GM23338 (cell line): ENCODE data around the gene PNPLA8. TPM values are rescaled to one million over a fixed set of nuclear protein-coding genes. Genes with fewer than 3 reads are reported as not detected.

Experiments used
- CREB1 ChIP-seq: fragments of 250-450 bp; sonication (Bioruptor Pico); IDR thresholded peaks from 2 replicates; pipeline ENCODE4 v1.5.0; 2020; ENCODE audit warnings: low read depth, mild to moderate bottlenecking, moderate library complexity
- CTCF ChIP-seq, 2 experiments: fragments of 200-600 bp in 1 of 2; sonication (generic) in 1 of 2; conservative IDR thresholded peaks; 2 replicates each; pipeline versions ENCODE4 v1.5.1 to v1.6.1; 2016 to 2017; ENCODE audit warnings: antibody characterized with exemption in 2 of 2, low read depth in 2 of 2, mild to moderate bottlenecking in 2 of 2, moderate library complexity in 1 of 2
- EZH2phosphoT487 ChIP-seq: fragments of 200-600 bp; sonication (generic); IDR thresholded peaks from one replicate; pipeline ENCODE4 v1.8.1; 2018; ENCODE audit warnings: antibody characterized with exemption; ENCODE audit not compliant: unreplicated experiment
- NANOG ChIP-seq: IDR thresholded peaks from 2 replicates; pipeline ENCODE4 v1.6.1; 2016; ENCODE audit warnings: antibody characterized with exemption, borderline replicate concordance
- POLR2AphosphoS5 ChIP-seq: IDR thresholded peaks from 2 replicates; pipeline ENCODE4 v1.6.1; 2016; ENCODE audit warnings: antibody characterized with exemption, low read depth
- STAT1 ChIP-seq: IDR thresholded peaks from one replicate; pipeline ENCODE4 v1.6.1; 2016; ENCODE audit warnings: antibody characterized with exemption; ENCODE audit not compliant: unreplicated experiment
- ZNF114 ChIP-seq: fragments of 250-450 bp; sonication (Bioruptor Pico); IDR thresholded peaks from 2 replicates; pipeline ENCODE4 v1.5.0; 2020; ENCODE audit warnings: mild to moderate bottlenecking, moderate library complexity
- ZNF331 ChIP-seq: fragments of 250-450 bp; sonication (Bioruptor Pico); IDR thresholded peaks from 2 replicates; pipeline ENCODE4 v1.5.0; 2020; ENCODE audit warnings: low read depth, mild to moderate bottlenecking, moderate library complexity
- polyA plus RNA-seq: library from polyadenylated mRNA; unstranded; fragments of >200 nt; fragmentation: Nextera tagmentation; extraction: Ambion mirVana; gene quantifications from 2 replicates; pipeline ENCODE4 v1.2.1, GENCODE V29; 2016
- total RNA-seq: library from RNA; depleted of rRNA; stranded (reverse); fragments of >200 nt; shearing (Covaris generic); gene quantifications from 2 replicates; pipeline ENCODE4 v1.2.3, GENCODE V29; 2014
- TF ChIP-seq, protein P1 (sequence below): fragments of 250-450 bp; sonication (Bioruptor Pico); IDR thresholded peaks from 2 replicates; pipeline ENCODE4 v1.5.0; 2020; ENCODE audit warnings: mild to moderate bottlenecking, moderate library complexity
- TF ChIP-seq, protein P2 (sequence below): IDR thresholded peaks from 2 replicates; pipeline ENCODE4 v1.6.1; 2016; ENCODE audit warnings: antibody characterized with exemption

PNPLA8 gene
- total and polyA plus RNA-seq, 2 experiments from 2014 or later: 12.5 to 13.6 TPM

GRCh38 chr7:108569381-108570145 is 43.6 kb upstream of the PNPLA8 start, which contains the start of the genes DNAJB9 and THAP5 (continued):
- TF ChIP-seq, protein P1, sequence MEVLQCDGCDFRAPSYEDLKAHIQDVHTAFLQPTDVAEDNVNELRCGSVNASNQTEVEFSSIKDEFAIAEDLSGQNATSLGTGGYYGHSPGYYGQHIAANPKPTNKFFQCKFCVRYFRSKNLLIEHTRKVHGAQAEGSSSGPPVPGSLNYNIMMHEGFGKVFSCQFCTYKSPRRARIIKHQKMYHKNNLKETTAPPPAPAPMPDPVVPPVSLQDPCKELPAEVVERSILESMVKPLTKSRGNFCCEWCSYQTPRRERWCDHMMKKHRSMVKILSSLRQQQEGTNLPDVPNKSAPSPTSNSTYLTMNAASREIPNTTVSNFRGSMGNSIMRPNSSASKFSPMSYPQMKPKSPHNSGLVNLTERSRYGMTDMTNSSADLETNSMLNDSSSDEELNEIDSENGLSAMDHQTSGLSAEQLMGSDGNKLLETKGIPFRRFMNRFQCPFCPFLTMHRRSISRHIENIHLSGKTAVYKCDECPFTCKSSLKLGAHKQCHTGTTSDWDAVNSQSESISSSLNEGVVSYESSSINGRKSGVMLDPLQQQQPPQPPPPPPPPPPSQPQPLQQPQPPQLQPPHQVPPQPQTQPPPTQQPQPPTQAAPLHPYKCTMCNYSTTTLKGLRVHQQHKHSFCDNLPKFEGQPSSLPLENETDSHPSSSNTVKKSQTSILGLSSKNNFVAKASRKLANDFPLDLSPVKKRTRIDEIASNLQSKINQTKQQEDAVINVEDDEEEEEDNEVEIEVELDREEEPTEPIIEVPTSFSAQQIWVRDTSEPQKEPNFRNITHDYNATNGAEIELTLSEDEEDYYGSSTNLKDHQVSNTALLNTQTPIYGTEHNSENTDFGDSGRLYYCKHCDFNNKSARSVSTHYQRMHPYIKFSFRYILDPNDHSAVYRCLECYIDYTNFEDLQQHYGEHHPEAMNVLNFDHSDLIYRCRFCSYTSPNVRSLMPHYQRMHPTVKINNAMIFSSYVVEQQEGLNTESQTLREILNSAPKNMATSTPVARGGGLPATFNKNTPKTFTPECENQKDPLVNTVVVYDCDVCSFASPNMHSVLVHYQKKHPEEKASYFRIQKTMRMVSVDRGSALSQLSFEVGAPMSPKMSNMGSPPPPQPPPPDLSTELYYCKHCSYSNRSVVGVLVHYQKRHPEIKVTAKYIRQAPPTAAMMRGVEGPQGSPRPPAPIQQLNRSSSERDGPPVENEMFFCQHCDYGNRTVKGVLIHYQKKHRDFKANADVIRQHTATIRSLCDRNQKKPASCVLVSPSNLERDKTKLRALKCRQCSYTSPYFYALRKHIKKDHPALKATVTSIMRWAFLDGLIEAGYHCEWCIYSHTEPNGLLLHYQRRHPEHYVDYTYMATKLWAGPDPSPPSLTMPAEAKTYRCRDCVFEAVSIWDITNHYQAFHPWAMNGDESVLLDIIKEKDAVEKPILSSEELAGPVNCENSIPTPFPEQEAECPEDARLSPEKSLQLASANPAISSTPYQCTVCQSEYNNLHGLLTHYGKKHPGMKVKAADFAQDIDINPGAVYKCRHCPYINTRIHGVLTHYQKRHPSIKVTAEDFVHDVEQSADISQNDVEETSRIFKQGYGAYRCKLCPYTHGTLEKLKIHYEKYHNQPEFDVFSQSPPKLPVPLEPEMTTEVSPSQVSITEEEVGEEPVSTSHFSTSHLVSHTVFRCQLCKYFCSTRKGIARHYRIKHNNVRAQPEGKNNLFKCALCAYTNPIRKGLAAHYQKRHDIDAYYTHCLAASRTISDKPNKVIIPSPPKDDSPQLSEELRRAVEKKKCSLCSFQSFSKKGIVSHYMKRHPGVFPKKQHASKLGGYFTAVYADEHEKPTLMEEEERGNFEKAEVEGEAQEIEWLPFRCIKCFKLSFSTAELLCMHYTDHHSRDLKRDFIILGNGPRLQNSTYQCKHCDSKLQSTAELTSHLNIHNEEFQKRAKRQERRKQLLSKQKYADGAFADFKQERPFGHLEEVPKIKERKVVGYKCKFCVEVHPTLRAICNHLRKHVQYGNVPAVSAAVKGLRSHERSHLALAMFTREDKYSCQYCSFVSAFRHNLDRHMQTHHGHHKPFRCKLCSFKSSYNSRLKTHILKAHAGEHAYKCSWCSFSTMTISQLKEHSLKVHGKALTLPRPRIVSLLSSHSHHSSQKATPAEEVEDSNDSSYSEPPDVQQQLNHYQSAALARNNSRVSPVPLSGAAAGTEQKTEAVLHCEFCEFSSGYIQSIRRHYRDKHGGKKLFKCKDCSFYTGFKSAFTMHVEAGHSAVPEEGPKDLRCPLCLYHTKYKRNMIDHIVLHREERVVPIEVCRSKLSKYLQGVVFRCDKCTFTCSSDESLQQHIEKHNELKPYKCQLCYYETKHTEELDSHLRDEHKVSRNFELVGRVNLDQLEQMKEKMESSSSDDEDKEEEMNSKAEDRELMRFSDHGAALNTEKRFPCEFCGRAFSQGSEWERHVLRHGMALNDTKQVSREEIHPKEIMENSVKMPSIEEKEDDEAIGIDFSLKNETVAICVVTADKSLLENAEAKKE (CRISPR knock-in tag): no peak
- no peak for TF ChIP-seq NANOG
- peak; percentile 96 for TF ChIP-seq POLR2AphosphoS5
- no peak for TF ChIP-seq ZNF114 (CRISPR knock-in tag)
- TF ChIP-seq, protein P2, sequence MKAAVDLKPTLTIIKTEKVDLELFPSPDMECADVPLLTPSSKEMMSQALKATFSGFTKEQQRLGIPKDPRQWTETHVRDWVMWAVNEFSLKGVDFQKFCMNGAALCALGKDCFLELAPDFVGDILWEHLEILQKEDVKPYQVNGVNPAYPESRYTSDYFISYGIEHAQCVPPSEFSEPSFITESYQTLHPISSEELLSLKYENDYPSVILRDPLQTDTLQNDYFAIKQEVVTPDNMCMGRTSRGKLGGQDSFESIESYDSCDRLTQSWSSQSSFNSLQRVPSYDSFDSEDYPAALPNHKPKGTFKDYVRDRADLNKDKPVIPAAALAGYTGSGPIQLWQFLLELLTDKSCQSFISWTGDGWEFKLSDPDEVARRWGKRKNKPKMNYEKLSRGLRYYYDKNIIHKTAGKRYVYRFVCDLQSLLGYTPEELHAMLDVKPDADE: peak; percentile 60; the same call in 1 of the 2 replicates
- 0 out of 2 replicates have a peak, but pooled peaks have one; percentile 17 for TF ChIP-seq ZNF331 (CRISPR knock-in tag)
- TF ChIP-seq STAT1: no peak
- no peak for TF ChIP-seq EZH2phosphoT487
- peak; percentile 89 for TF ChIP-seq CREB1 (CRISPR knock-in tag)
- TF ChIP-seq CTCF (conservative IDR thresholded peaks at IDR 0.05; ENCODE audit: low read depth in 2 of 2): no peak
